Ishikawa (cell line): ENCODE measurements around the gene OARD1.

ENCODE experiments used
- CEBPB ChIP-seq: IDR thresholded peaks from 2 replicates; pipeline ENCODE4 v1.6.1; 2012
- EP300 ChIP-seq: IDR thresholded peaks from 2 replicates; pipeline ENCODE4 v1.6.1; 2012; ENCODE audit warnings: borderline replicate concordance
- MAX ChIP-seq: IDR thresholded peaks from 2 replicates; pipeline ENCODE4 v1.6.1; 2012
- YY1 ChIP-seq: IDR thresholded peaks from 2 replicates; pipeline ENCODE4 v1.6.1; 2012; ENCODE audit warnings: low read depth

GRCh38 chr6:41017663-41018062 lies 54.5 kb downstream of the OARD1 start:
- no peak for TF ChIP-seq MAX
- no peak for TF ChIP-seq CEBPB
- no peak for TF ChIP-seq EP300
- TF ChIP-seq YY1: no peak
